ENCODE measurements around the gene MAD1L1. TPM values are rescaled to one million over a fixed set of nuclear protein-coding genes. Genes with fewer than 3 reads are reported as not detected.

MAD1L1 gene
- total and polyA plus RNA-seq, 2 of the 13 experiments (the other 11 are each of a cell fraction or from before 2014, with no cell fraction given), result 17.4 to 64.7 TPM

GRCh38 chr7:2017914-2018568 is 214.7 kb downstream of the MAD1L1 start (continued):
- TF ChIP-seq ZNF318 (CRISPR knock-in tag; IDR thresholded peaks at IDR 0.05) (no peak), ZMAT5 (CRISPR knock-in tag; IDR thresholded peaks at IDR 0.05; ENCODE audit: borderline replicate concordance, low read depth) (no peak), JUN (CRISPR knock-in tag; IDR thresholded peaks at IDR 0.05) (no peak), MAZ (IDR thresholded peaks at IDR 0.05; ENCODE audit: borderline replicate concordance, low read depth, low read length) (no peak), MAZ (CRISPR knock-in tag; IDR thresholded peaks at IDR 0.05; ENCODE audit: low read depth) (no peak), CTCF (CRISPR knock-in tag; IDR thresholded peaks at IDR 0.05) (no peak; the same call in 1 of the 2 replicates), TRIM22 (IDR thresholded peaks at IDR 0.05) (no peak), DMTF1 (CRISPR knock-in tag; IDR thresholded peaks at IDR 0.05) (no peak)

Data from HepG2 (cell line).